ENCODE results near the gene ADGRG2.
"Not testable (repeated sequence)": the region's sequence is repeated elsewhere in the genome, so short reads cannot be mapped to it uniquely, and the experiment has no call there.

Gene ADGRG2

DNA sequence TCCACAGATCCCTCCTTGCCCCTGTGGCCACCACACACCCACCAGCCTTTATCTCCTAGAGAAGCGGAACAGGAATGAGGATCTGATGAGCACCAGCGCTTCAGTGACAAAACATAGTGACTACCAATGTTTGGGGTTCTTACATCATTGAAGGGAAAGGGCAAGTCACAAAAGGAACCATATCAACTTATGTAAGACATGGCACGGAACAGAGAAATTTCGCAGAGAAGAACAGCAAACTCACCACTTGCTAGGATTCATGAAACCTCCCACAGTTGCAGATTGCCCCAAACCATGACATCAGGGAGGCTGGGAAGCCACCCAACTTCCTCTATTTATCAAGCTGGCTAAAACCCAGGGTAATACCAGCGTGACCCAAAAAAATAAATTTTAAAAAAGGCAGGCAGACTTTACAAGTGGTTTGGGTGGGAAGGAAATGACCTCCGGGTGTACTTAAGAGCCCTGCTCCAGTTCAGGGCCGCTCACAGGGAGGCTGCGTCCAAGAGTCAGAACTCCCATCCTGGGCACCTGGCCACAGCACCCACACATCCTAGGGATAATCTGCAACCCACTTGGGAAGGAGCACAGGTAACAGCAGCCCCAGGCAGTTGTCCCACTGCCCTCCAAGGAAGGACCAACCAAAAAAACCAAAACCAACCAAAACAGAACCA lies 36.0 kb downstream of the ADGRG2 start:
- no peak for DNase-seq (ENCODE audit: low read depth in 2 of 2)

DNA sequence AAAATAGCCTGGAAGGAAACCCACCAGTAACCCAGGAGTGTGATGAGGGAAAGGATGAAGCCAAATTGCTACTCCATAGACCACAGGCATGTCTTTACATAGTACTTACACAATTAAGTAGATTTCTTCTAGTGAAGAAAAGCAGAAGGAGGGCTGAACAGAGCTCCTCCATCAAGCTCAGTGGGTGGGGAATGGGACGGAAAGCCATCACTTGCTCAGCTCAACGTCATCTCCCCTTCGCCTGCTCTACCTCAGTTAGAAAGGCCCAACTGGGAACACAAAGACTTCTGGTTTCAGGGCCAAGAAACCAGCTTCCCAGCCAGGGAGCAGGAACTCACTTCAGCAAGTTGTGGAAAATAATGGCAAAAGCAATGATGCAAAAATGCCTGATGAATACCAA lies 36.6 kb downstream of the ADGRG2 start:
- DNase-seq (ENCODE audit: low read depth in 2 of 2), result no peak

DNA sequence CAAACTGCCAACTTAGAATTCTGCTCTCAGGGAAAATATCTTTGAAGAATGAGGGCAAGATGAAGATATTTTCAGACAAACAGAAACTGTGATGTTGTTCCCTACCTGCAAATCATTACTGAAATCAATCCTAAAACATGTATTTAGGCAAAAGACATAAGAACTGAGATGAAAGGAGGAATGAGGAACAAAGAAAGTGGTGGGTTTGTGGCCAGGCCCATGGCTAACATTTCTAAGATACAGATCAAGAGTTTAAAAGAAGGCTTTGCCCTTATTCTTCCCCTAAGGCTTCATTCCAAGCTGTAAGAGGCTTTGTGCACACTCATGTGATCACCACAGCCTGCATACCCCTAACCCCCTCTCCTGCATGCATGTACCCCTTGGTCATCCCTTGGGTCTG lies 46.5 kb downstream of the ADGRG2 start:
- DNase-seq (ENCODE audit: low read depth in 2 of 2), result no peak

DNA sequence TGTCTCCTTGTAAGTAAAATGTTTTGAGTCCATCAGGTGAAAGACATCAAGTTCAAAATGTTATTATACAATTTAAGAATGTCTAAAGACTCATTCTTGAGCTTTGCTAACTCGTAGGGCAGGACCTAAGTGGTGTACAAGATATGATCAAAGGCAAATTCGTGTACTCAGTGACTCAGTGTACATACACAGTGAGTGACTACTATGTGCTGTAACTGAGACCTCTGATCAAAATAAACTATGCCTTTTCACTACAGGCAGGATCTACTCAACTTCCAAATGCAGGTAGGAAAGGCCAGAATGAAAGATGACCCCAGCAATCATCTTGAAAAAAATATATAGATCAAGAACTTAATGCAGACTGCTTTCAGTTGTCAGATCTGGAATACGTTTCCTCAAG lies 49.9 kb downstream of the ADGRG2 start:
- no peak for DNase-seq (ENCODE audit: low read depth in 2 of 2)

DNA sequence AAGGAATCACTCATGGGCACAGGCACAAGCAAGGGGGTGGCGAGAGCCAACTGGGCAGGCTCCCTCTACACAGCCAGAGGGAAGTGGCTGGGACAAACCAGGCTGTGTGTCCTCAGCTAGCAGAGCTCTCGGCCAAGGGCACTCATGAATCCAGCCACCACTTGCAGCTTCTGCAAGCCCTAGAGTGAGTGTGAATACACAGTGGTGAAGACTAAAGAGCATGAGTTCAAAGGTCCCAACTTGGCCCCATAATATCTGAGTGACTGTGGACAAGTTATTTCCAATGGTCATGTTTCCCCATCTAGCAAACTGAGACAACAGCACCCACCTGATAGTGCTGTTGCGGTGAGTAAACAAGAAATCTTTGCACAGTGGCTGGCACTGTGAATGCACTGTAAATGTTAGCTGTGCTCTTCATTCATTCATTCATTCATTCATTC lies 51.7 kb downstream of the ADGRG2 start:
- DNase-seq (ENCODE audit: low read depth in 2 of 2), result no peak

DNA sequence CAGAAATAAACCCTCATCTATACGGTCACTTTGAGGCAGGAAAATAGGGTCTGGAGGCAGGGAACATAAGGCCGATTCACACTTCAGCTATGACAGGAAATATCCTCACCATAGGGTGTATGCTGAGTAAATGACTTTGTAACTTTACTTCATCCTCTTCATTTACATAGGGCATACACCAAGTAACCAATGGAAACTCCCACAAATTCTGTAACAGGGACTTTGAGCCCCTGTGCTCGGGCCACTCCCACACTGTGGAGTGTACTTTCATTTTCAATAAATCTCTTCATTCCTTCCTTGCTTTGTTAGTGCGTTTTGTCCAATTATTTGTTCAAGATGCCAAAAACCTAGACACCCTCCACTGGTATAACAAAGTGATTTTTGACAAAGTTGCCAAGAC lies 55.3 kb downstream of the ADGRG2 start:
- not testable (repeated sequence) for DNase-seq (ENCODE audit: low read depth in 2 of 2)

DNA sequence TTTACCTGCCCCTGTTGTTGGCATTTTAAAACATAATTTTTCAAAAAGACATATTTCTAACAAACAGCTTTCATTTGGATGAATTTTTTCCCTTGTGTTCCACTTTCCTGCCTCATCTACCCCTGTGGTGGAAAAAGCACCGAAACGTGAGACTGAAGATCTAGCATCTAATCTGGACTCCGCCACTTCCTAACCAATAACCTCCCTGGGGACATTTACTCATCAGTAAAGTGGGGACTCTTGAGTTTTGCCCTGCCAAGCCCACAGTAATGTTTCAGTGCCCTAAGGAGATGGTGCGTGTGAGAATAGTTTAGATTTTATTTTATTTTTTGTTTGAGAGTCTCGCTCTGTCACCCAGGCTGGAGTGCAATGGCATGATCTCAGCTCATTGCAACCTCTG lies 56.7 kb downstream of the ADGRG2 start:
- DNase-seq (ENCODE audit: low read depth in 2 of 2), result no peak

DNA sequence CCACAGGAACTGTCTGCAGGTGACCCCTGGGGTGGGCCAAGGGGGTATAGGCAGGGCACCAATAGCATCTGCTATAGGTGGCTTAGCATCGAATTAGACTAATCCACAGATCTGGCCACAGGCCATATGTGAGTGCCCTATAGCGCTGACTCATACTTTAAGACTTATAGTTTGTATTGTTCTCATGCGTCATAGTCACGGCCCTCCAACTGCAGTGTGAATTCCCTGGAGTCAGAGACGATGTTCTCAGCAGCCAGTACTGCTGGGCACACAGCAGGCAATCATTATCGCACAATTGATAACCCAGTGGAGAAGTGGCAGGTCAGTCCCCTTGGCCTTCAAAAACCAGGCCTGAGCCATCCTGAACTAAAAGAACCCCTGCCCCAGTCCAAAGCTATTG lies 58.1 kb downstream of the ADGRG2 start:
- no peak for DNase-seq (ENCODE audit: low read depth in 2 of 2)

DNA sequence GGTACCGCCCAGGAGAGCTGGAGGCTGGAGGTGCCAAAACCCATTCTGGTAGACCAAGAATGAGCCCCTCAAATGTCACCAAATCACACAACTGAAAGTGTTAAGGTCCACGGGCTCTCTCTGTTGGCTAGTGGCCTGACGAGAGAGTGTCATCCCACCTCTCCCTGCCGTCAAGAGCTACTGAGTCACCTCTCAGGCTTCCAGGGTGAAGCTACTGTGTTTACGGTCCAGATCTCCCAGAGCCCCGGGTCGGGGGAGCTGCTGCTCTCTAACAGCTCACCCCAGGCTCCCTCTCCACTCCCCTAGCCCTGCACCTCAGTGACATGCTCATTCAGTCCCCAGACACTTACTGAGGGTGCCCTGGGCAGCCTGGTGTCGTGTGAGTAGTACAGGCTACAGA lies 59.2 kb downstream of the ADGRG2 start:
- DNase-seq (ENCODE audit: low read depth in 2 of 2), result no peak

DNA sequence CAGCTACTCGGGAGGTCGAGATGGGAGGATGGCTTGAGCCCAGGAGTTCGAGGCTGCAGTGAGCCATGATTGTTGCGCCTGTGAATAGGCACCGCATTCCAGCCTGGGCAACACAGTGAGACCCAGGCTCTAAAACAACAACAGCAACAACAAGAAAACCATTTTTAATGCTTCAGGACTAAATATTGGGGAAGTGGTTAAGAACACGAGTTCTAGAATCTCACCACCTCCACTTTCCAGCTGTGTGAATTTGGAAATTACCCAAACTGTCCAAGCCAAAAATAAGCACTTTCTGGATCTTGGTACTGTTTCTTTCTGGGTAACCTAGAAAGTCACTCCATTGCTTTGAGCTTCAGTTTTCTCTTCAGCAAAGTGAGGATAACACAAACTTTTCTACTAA lies 63.2 kb downstream of the ADGRG2 start:
- DNase-seq (ENCODE audit: low read depth in 2 of 2), result no peak

DNA sequence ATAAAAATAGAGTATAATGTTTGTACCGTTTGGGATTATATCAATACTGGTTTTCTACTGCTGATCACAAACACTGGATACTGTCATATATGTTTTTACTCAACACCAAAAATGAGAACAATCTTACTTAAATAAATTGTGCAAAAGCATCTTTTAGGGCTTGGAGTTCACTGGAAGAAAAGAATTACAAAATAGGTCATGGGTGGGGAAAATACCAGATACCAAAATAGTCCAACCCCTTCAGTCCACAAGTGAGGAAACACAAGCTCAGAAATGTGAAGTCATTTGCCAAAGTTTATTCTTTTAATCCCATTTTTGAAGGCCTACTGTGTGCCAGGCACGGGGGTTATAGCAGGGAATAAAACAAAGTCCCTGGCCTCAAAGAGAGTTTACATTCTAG lies 64.4 kb downstream of the ADGRG2 start:
- DNase-seq (ENCODE audit: low read depth in 2 of 2), result no peak

DNA sequence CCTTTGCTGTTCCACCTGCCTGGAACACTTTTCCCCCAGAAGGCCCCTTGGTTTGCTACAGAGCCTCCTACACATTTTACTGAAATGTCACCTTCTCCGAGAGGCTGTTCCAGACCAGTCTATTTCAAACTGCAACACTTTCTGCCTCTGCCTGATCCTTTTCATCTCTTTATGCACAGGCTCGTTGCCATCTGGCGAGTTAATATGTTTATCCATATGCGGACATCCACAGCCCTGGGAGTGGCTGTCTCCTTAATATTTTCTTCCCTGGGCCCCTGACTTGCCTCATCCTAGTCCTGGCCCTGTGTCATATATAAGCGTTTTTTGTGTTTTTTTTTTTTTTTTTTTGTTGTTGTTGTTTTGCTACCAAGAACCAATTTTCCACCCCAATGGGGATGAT lies 73.2 kb downstream of the ADGRG2 start:
- DNase-seq (ENCODE audit: low read depth in 2 of 2), result no peak

DNA sequence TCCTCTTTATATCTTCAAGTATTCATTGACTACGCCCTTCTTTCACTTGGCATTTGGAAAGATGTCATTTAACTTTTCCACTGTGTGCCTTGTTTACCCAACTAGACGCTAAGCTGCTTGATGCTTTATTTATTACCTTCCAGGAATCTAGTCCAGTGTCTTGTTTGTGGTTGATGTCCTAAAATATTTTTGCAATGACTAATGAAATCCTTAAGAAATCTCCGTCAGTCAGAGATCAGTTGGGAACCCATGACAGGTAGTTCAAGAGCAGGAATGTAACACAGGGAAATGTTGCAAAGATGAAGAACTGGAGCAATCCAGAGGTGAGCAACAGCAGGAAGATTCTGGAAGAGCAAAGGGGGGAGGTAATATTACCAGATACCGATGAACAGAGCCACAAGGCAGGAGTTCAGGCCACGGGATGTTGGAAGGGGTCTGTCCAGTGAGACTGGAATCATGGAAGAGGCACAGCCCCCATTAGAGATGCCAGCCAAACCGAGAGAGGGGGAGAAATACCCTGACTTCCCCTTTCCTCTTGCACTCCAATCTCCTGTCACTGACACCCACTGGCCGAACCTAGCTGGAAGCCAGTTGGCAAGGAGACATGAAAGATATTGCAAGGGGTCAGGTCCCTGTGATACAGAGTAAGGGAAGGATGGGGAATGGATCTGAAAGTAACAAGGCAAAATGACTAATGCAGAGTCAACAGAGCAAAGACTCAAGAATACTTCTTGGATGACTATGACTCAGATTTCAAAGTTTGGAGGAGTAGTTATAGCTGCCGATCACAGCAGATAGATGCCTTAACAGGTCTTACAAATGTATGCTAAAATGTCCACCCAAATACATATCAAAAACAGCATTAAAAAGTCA lies 75.7 kb downstream of the ADGRG2 start:
- DNase-seq (ENCODE audit: low read depth in 2 of 2), result no peak

DNA sequence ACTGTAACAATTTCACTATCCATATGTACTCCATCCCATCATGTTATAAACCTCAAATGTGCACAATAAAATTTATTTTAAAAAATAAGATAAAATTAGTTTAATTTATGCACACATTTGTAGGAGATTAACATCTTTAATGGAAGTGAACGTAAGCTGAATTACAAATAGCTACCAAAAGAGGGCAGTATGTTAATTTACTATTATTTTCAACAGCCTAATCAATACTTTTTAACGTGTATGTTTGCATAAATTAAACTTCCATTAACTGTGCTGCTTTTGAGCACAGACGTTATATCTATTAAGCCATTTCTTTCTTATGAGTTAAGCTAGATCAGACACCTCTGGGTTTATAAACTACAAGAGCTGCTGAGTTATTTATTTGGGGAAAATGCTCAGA lies 81.9 kb downstream of the ADGRG2 start:
- no peak for DNase-seq (ENCODE audit: low read depth in 2 of 2)

DNA sequence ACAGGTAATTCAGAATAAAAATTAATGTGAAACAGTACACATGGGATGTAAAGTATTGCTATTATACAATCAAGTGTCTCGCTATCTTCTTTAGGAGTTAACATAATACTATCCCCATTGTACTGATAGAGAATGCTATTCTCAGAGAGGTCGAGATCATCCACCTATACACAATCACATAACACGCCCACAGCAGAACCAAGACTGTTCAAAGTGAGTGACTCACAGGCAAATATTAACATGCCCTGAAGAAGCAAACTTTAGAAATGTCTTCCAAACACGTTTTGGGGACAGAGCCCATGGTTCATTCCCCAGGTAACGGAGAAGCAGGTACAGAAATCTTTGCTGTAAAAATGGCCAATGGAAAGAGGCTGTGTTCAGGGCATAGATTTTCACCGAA lies 88.2 kb downstream of the ADGRG2 start:
- DNase-seq (ENCODE audit: low read depth in 2 of 2), result no peak

DNA sequence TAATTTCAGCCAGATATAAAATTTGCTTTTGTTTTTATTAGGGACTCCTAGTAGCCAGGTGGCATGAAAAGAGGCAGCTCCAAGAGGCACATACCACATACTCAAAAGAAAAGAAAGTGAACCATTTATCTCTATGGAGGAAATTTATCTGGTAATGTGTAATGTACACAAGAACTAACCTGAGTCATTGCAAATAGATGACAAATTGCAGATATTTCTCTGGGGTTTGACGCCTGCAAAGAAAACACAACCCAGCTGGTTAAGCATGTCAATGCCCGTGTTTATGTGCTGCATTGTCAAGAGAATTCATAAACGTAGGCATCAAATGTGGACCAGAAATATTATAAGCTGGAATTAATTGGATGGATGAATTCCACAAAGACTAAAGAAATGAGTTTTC lies 91.5 kb downstream of the ADGRG2 start:
- no peak for DNase-seq (ENCODE audit: low read depth in 2 of 2)

DNA sequence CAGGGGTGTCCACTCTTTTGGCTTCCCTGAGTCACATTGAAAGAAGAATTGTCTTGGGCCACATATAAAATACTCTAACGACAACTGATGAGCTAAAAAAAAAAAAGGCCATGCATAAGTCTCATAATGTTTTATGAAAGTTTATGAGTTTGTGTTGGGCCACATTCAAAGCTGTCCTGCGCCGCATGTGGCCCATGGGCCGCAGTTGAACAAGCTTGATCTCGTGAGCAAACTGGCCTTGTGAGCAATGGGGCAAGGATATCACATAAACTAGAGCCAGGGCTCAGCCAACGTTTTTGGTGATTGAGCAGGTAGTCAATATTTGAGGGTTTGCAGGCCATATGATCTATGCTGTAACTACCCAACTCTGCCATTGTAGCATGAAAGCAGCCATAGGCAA lies 93.7 kb downstream of the ADGRG2 start:
- DNase-seq (ENCODE audit: low read depth in 2 of 2), result no peak

DNA sequence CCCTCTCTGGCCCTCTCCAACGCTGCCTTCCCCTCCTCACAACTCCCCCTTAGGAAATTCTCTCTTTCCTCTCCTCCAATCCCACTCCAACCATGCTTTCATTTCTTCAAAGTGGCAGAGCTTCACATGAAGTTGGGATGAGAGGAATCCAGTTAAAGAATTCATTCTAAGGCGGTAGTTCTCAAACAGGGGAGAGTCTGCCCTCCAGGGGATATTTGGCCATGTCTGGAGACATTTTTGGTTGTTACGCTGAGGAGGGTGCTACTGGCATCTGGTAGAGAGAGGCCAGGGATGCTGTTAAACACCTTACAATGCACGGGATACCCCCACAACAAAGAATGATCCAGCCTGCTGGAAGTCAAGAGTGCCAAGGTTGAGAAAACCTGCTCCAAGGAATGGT lies 97.9 kb downstream of the ADGRG2 start:
- no peak for DNase-seq (ENCODE audit: low read depth in 2 of 2)

DNA sequence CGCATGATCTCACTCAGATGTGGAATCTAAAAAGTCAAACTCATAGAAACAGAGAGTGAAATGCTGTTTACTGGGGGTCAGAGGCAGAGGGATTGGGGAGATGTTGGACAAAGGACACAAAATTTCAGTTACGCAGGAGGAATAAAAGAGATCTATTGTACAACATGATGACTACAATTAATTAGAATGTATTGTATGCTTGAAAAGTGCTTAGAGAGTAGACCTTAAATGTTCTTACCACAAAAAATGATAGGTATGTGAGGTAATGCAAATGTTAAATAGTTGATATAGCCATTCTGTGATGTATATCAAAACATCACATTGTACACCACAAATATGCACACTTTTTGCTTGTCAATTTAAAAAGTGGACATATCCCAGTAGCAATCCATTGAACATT lies 102.3 kb downstream of the ADGRG2 start:
- DNase-seq (ENCODE audit: low read depth in 2 of 2), result no peak

DNA sequence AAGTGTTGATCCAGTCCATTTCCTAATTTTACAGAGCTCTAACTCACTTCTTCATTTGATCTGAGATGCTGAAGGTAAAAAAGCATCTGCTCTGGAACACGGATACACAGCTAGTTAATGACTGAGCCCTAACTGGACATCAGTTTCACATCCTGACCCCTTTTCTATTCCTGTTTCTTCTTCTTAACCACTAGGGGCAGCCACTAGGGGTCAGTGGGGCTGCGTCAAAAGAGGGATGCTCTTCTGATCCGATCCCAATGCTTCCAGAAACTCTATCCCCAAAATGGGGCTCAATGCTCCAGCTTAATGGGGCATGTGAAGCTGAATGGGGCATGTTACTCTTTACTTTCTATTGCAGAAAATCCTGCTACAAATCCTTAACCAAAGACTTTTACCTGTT lies 105.0 kb downstream of the ADGRG2 start:
- no peak for DNase-seq (ENCODE audit: low read depth in 2 of 2)

DNA sequence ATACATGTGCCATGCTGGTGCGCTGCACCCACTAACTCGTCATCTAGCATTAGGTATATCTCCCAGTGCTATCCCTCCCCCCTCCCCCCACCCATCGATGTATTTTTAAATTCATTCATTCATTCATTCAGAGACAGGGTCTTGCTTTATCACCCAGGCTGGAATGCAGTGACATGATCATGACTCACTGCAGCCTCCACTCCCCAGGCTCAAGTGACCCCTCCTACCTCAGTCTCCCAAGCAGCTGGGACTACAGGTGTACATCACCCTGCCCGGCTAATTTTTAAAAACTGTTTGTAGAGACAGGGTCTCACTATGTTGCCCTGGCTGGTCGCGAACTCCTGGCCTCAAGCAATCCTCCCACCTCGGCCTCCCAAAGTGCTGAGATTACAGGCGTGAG lies 105.7 kb downstream of the ADGRG2 start:
- DNase-seq (ENCODE audit: low read depth in 2 of 2), result not testable (repeated sequence)

DNA sequence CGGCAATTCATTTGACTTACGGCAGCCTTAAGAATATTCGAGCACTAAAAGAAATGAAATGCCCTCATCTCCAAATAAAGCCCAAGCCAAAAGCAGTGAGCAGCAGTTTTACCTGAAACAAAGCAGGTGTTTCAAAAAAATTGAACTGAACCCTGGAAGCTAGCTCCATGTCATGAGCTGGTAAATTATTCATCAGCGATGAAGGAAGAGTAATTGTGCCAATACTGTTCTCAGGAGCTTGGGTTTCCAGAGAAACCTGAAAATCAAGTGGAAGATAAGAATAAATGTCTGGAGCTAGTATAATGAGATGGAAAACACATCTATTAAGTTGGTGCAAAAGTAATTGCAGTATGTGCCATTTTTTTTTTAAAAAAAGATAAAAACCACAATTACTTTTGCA lies 114.4 kb downstream of the ADGRG2 start:
- no peak for DNase-seq (ENCODE audit: low read depth in 2 of 2)

DNA sequence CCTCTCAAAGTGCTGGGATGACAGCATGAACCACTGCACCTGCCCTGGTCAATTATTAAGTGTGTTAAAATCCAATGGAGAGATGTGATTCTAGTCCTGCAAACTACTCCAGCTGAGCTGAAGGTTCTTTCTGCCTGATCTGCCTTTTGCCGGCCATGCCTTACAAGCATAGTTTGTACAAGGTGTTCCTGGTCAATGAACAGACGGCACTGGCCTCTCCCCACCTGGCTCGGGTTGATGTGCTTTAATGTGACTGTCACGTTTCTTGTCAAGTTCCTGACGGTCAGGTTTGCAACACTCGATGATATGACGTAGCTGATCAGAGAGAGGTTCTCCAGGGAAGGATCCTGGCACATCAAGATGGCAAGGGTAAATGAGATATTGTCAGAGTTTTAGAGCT lies 115.3 kb downstream of the ADGRG2 start:
- no peak for DNase-seq (ENCODE audit: low read depth in 2 of 2)
